ENCODE measurements around the gene SLC36A3.
"Not testable (repeated sequence)": the region's sequence is repeated elsewhere in the genome, so short reads cannot be mapped to it uniquely, and the experiment has no call there.

The SLC36A3 gene

GRCh38 chr5:151259931-151260330 is 43.6 kb downstream of the SLC36A3 start:
- DNase-seq (ENCODE audit: low read depth in 2 of 2): no peak

DNA sequence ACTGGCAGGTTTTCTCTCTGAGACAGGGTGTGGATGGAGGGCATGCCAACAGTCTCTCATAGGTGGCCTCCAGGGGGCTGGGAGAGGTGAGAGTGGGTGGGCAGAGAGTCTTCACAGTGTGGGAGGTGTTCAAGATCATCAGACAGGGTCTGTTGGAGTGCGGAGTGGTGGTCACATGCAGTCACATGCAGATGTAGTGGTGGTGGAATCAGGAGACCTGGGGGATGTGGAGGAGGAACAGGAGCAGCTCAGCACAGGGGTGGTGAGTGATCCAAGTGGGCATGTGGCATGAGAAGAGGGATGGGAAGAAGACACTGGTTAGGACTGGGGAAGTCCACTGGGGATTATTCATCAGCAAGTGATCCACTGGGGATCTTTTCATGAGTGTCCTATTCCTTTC is 44.8 kb downstream of the SLC36A3 start:
- no peak for DNase-seq (ENCODE audit: low read depth in 2 of 2)

DNA sequence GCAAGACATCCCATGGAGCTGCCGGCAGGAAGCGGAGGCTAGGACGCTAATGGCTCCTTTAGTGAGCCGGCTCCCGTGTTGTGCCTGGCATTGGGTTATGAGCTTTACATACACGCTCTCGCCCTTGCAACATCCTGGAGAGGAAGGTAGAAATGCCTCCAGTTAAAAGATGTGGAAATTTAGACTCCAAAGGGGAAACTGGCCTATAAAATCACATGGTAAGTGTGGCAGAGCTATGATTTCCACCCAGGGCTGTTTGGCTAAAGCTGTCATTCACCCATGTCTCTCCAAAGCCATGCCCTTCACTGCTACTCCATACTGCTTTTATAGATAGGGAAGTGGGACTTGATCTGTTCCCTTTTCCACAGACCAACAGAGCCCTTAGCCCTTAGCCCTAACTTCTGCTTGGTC is 45.4 kb downstream of the SLC36A3 start:
- DNase-seq (ENCODE audit: low read depth in 2 of 2): no peak

- no peak for DNase-seq (ENCODE audit: low read depth in 2 of 2)
These were observed 45.8 kb downstream of the SLC36A3 start for GRCh38 chr5:151257731-151258181.

DNA sequence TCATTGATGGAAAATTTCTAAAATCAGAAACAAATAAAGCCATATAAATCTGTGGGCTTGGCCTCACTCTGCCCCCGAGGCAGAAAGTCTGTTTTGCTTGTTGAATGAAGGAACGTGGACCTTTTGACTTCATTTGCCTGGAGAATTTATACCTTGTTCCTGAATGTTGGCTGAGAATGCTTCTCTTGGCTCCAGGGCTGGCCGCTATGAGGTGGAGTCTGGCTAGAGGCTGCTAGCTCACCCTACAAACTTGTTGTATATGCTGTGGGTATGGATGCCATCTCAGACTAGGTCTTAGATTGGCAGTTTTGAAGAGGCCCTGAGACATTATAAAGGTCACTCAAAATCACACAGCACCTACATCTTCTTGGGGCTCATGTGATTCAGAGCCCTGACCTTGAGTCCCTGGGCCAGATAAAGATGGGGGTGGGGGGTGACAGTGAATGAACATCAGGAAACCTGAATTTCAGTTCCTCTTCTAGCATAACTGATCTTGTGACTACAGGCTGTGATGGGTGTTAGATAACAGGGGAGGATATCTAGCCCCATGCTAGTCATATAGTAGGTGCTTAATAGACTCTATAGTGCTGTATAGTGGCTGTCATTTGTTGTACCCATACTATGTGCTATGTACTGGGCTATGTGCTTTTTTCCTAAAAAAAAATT is 47.8 kb downstream of the SLC36A3 start:
- no peak for DNase-seq (ENCODE audit: low read depth in 2 of 2)

GRCh38 chr5:151254990-151255389 is 48.6 kb downstream of the SLC36A3 start:
- not testable (repeated sequence) for DNase-seq (ENCODE audit: low read depth in 2 of 2)

DNA sequence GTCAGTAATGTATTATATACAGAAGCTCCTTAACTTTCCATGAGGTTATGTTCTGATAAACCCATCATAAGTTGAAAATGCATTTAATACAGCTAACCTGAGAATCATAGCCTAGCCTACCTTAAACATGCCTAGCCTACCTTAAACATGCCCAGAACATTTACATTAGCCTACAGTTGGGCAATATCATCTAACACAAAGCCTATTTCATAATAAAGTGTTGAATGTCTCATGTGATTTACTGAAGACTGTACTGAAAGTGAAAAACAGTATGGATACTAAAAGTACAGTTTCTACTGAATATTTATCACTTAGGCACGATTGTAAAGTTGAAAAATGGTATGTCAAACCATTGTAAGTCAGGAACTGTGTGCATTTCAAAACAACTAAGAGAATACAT is 49.0 kb downstream of the SLC36A3 start:
- no peak for DNase-seq (ENCODE audit: low read depth in 2 of 2)

DNA sequence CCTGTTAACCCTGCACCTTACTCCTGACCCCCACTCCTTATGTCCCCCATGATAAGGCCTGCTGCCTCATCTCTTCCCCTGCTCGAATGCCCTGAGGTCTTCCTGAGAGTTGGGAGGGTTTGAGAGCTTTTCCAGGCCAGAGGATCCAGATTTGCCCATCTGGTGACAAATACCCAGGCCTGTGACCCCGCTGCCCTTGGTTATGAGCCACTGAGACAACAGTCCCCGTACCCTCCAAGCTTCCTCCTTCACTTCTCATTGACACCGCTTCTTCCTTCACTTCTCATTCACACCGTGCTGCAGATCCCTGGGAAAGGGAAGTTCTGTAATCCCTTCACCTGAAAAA is 50.0 kb downstream of the SLC36A3 start:
- DNase-seq (ENCODE audit: low read depth in 2 of 2): no peak

- DNase-seq (ENCODE audit: low read depth in 2 of 2): peak; percentile 94 to 97
These were observed 50.6 kb downstream of the SLC36A3 start, which contains the start of gene GM2A for GRCh38 chr5:151252762-151253604. Gene GM2A (plus strand): TSS chr5:151253185. CDS start chr5:151253217, 32 bp downstream.

DNA sequence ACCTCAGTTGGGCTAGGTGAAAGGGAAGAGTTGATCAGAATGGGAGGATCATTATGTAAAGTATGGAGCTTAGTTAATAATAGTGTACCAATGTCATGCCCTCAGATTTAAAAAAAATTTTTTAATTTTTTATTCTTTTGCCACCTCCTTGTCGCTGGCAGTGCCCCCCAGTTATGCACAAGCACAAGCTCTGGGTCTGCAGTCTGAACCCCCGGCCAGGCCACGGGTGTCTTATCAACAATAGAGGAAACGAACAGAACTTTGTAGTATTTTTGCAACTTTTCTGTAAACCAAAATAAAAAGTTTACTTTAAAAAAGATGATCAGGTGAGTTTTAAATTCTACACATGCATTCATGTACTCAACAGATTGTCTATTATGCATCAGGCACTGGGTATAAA is 51.9 kb downstream of the SLC36A3 start:
- no peak for DNase-seq (ENCODE audit: low read depth in 2 of 2)

DNA sequence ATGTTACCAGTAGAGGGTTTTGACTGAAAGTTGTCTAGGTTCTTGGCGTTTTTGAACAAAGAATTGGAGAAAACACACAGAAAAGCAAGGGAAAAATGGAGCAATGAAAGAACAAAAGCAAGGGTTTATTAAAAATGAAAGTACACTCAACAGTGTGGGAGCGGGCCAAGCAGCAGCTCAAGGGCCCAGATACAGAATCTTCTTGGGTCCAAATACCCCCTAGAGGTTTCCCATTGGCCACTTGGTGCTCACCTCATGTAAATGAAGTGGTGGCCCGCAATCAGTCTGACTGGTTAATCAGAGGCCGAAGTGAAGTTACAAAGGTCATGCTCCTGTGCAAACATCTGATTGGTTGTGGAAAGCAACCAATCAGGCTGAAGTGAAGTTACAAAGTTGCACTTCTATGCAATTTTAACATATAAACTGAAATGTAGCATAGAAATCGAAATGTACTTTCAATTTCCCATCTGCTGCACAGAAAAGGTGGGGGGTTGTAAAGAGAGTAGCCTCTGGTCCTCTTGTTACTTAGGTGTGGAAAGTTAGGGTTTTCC is 52.5 kb downstream of the SLC36A3 start:
- DNase-seq (ENCODE audit: low read depth in 2 of 2): no peak

- no peak for DNase-seq (ENCODE audit: low read depth in 2 of 2)
These were observed 53.1 kb downstream of the SLC36A3 start for GRCh38 chr5:151250346-151251000.

GRCh38 chr5:151249281-151249680 is 54.3 kb downstream of the SLC36A3 start:
- no peak for DNase-seq (ENCODE audit: low read depth in 2 of 2)

GRCh38 chr5:151248651-151249050 is 54.9 kb downstream of the SLC36A3 start:
- DNase-seq (ENCODE audit: low read depth in 2 of 2): no peak

- no peak for DNase-seq (ENCODE audit: low read depth in 2 of 2)
These were observed 57.8 kb downstream of the SLC36A3 start for GRCh38 chr5:151245680-151246219.

DNA sequence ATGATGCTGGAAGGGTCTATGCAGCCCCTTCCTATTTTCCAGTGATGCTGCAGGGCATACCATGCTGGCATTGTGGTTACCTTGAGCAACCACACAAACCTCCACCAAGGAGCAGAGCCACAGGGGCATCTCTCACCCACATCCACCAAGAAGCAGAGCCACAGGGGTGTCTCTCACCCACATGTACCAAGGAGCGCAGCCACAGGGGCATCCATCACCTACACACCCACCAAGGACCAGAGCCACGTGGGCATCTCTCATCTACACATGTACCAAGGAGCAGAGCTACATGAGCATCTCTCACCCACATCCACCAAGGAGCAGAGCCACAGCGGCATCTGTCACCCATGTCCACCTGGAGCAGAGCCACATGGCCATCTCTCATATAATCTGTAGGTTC is 59.4 kb downstream of the SLC36A3 start:
- DNase-seq (ENCODE audit: low read depth in 2 of 2): no peak

- no peak for DNase-seq (ENCODE audit: low read depth in 2 of 2)
These were observed 60.0 kb downstream of the SLC36A3 start for GRCh38 chr5:151243564-151243963.

GRCh38 chr5:151243127-151243526 is 60.4 kb downstream of the SLC36A3 start:
- DNase-seq (ENCODE audit: low read depth in 2 of 2): no peak

DNA sequence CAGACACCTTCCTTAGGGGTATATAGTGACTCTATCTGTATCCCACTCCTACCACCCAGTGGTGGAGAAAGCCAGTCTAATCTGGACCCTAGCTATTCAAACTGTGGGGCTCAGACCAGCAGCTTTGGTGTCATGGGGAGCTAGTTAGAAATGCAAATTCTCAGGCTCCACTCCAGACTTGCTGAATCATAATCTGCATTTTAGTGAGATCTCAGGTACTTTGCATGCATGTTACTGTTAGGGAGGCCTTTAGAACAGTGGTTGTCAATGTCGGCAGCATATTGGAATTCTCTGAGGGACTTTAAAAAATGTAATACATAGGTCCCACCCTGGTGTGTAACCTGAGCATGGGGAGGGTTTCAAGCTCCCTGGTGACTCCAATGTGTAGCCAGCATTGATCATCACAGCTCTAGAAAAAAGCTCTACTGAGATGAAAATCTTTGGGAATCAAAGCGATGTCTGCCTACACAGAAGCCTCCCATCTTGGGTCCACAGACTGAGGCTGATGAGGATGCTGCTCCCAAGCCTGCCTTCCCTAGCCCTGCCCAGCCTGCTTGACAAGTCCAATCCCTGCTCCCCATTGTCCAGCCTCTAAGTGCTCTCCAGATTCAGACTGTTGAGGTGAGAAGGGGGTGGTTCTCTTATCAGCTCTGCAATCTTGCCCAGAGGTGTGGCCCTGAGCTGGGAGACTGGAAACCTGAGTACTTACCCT is 62.5 kb downstream of the SLC36A3 start:
- DNase-seq (ENCODE audit: low read depth in 2 of 2): no peak

DNA sequence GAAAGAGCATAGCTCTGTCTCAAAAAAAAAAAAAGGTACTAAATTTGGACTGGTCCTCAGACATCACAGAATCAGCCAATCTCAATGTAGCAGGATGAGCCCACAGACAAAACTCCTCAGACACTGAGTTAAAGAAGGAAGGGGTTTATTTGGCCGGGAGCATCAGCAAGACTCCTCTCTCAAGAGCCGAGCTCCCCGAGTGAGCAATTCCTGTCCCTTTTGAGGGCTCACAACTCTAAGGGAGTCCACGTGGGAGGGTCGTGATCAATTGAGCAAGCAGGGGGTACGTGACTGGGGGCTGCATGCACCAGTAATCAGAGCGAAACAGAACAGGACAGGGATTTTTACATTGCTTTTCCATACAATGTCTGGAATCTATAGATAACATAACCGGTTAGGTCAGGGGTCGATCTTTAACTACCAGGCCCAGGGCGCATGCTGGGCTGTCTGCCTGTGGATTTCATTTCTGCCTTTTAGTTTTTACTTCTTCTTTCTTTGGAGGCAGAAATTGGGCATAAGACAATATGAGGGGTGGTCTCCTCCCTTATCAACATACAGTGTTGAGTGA is 63.2 kb downstream of the SLC36A3 start:
- not testable (repeated sequence) for DNase-seq (ENCODE audit: low read depth in 2 of 2)

DNA sequence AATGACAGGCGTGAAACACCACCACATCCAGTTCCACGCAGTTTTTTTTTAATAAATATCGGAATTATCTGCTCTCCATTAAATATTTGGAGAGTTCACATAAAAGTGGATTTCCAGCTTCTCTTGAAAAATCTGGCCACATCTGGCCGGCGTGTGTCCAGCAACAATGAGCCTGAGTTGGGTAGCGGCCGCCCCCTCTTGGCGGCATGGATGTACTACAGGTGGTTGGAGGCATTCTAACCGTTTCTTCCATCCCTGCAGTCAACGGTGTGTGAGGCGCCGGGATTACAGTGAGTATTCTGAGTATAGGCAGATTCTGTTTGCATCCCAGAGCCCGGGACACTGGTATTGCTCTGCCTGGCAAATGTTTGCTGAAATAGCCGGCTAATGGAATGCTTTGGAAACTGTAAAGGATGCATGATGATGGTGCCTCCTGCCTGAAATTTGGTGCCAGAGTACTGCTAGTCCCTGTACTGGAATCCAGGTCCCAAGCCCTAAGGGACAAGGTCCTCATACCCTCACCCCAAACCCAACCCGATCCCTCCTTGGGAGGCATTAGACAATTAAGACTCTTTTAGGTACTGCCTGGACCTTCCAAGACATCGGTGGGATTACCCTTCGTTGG is 64.2 kb downstream of the SLC36A3 start:
- no peak for DNase-seq (ENCODE audit: low read depth in 2 of 2)

All from activated CD8-positive, alpha-beta memory T cell treated with anti-CD3 and anti-CD28 coated beads for 4 hours (primary cell).